Measurements from ENCODE around the gene ACE2.

GRCh38 chrX:15619053-15619755, 18.4 kb upstream of the ACE2 start:
- TF ChIP-seq ATF3 (IDR thresholded peaks at IDR 0.05; ENCODE audit: insufficient read depth, low read depth, low read length) (no peak), CEBPB (IDR thresholded peaks at IDR 0.05; ENCODE audit: low read depth, low read length) (no peak), FOSL1 (IDR thresholded peaks at IDR 0.05; ENCODE audit: insufficient read depth, low read depth, low read length) (no peak), POLR2AphosphoS5 (IDR thresholded peaks at IDR 0.05; ENCODE audit: low read depth, low read length) (no peak), CTCF (IDR thresholded peaks at IDR 0.05; ENCODE audit: control extremely low read depth in 1 of 3, insufficient read depth in 1 of 3, low read depth in 1 of 3, low read length in 3 of 3) (no peak), CREB1 (IDR thresholded peaks at IDR 0.05) (no peak), MAX (IDR thresholded peaks at IDR 0.05) (no peak)
